Measurements from ENCODE around the gene OR10AG1. TPM values are rescaled to one million over a fixed set of nuclear protein-coding genes. Genes with fewer than 3 reads are reported as not detected.

Gene OR10AG1
- total and polyA plus RNA-seq, 2 of the 4 experiments (the other 2 are of a cell fraction), result not detected

- BruUV-seq (replicated peaks), result no TSS peak
- dilution Hi-C loops (cut with HindIII; ENCODE audit: low sequenced_read_pairs, unreplicated experiment), result no loop called here
- no CpG with 5 or more reads among the region's 5 CpGs for WGBS, 2 experiments (ENCODE audit: extremely low coverage in 2 of 2, insufficient read length in 1 of 2)
Observed at GRCh38 chr11:55967914-55968313, 1.8 kb downstream of the OR10AG1 start.

More at GRCh38 chr11:55967914-55968313, 1.8 kb downstream of the OR10AG1 start:
- in situ Hi-C loops (cut with MboI; ENCODE audit: low sequenced_read_pairs) (no loop called here), intact Hi-C loops (cut with micrococcal nuclease) (no loop called here)
- H2AK9ac ChIP-seq (replicated peaks; ENCODE audit: low read depth, low read length, poor library complexity), result no peak overlapping the region
- H2BK20ac ChIP-seq (ENCODE audit: low read depth, low read length), result no peak overlapping the region
- H4K8ac ChIP-seq (ENCODE audit: low read depth in 2 of 2, low read length in 2 of 2), result no peak overlapping the region
- TF ChIP-seq NFE2L2 (IDR thresholded peaks at IDR 0.05; ENCODE audit: low read depth, low read length), result no peak
- no peak for TF ChIP-seq MAZ (IDR thresholded peaks at IDR 0.05; ENCODE audit: borderline replicate concordance, low read depth, low read length)
- no peak for TF ChIP-seq CHD1 (IDR thresholded peaks at IDR 0.05; ENCODE audit: low read depth, low read length)
- TF ChIP-seq RFX5 (IDR thresholded peaks at IDR 0.05; ENCODE audit: low read depth, low read length), result no peak
- no peak for TF ChIP-seq RAD21 (IDR thresholded peaks at IDR 0.05; ENCODE audit: low read length)
- TF ChIP-seq BHLHE40 (IDR thresholded peaks at IDR 0.05; ENCODE audit: low read depth, low read length), result no peak
- no peak for TF ChIP-seq MXI1 (IDR thresholded peaks at IDR 0.05; ENCODE audit: borderline replicate concordance, low read depth, low read length)
- TF ChIP-seq FOS (IDR thresholded peaks at IDR 0.05; ENCODE audit: low read depth, low read length), result no peak
- TF ChIP-seq SMC3 (IDR thresholded peaks at IDR 0.05; ENCODE audit: low read depth, low read length), result no peak
- no peak for TF ChIP-seq CTCF (conservative IDR thresholded peaks at IDR 0.05; ENCODE audit: low read depth, low read length)
- TF ChIP-seq USF2 (IDR thresholded peaks at IDR 0.05; ENCODE audit: low read depth, low read length), result no peak
- TF ChIP-seq CEBPB (IDR thresholded peaks at IDR 0.05; ENCODE audit: low read depth, low read length), result no peak
- TF ChIP-seq POLR2A (IDR thresholded peaks at IDR 0.05; ENCODE audit: low read depth, low read length), result no peak
- TF ChIP-seq MAFK (IDR thresholded peaks at IDR 0.05; ENCODE audit: low read depth, low read length), result no peak
- TF ChIP-seq RCOR1 (IDR thresholded peaks at IDR 0.05; ENCODE audit: insufficient replicate concordance, low read length), result no peak
- TF ChIP-seq ELK1 (IDR thresholded peaks at IDR 0.05; ENCODE audit: borderline replicate concordance, low read depth, low read length), result no peak
- H3K56ac ChIP-seq (ENCODE audit: extremely low read depth, insufficient read depth, low read length), result no peak overlapping the region
- no peak overlapping the region for H3K27ac ChIP-seq (ENCODE audit: insufficient read depth, low read length)
- no peak overlapping the region for H3K14ac ChIP-seq (replicated peaks; ENCODE audit: low read depth, low read length)
- no peaks in the 10 kb centered on the region for H3K36me3 ChIP-seq (ENCODE audit: control insufficient read depth, insufficient read depth, low read length)
- H4K5ac ChIP-seq (ENCODE audit: low read depth, low read length), result no peak overlapping the region
- no peaks in the 10 kb centered on the region for H3K4me1 ChIP-seq (ENCODE audit: control insufficient read depth, insufficient read depth, low read length)
- no peaks in the 10 kb centered on the region for H3K79me1 ChIP-seq (ENCODE audit: low read depth in 1 of 2, low read length in 2 of 2)
- no peak overlapping the region for H3K9ac ChIP-seq (ENCODE audit: low read depth, low read length)
- no peak overlapping the region for H3K4ac ChIP-seq (ENCODE audit: low read depth, low read length)
- no peaks in the 10 kb centered on the region for H3K27me3 ChIP-seq (ENCODE audit: control insufficient read depth, insufficient read depth, low read length)
- DNase-seq (no peak), ATAC-seq (ENCODE audit: low read depth) (no peak)
- CTCF ChIA-PET, result no interaction called here
- no peak overlapping the region for H2BK120ac ChIP-seq (ENCODE audit: low read depth, low read length)
- POLR2A ChIA-PET (ENCODE audit: unreplicated experiment), result no interaction called here
- no peak overlapping the region for H2AK5ac ChIP-seq (ENCODE audit: low read depth, low read length)
- H3K23ac ChIP-seq (ENCODE audit: low read depth, low read length), result no peak overlapping the region
- no peak overlapping the region for H4K91ac ChIP-seq (ENCODE audit: insufficient read depth, low read depth, low read length)
- no peak overlapping the region for H2BK5ac ChIP-seq (ENCODE audit: low read depth, low read length, poor library complexity, severe bottlenecking)
- no peak overlapping the region for H3K4me2 ChIP-seq (ENCODE audit: low read depth, low read length)
- H2BK15ac ChIP-seq (ENCODE audit: low read depth, low read length), result no peak overlapping the region
- H3K4me3 ChIP-seq (ENCODE audit: insufficient read depth, low read depth, low read length), result no peak overlapping the region
- H3K9me3 ChIP-seq (ENCODE audit: control insufficient read depth, insufficient read depth, low read length), result peaks cover 5% of the 10 kb centered on the region; the same call in 1 of the 2 replicates
- no peaks in the 10 kb centered on the region for H3K9me1 ChIP-seq (ENCODE audit: insufficient read depth, low read length)
- no peaks in the 10 kb centered on the region for H4K20me1 ChIP-seq (ENCODE audit: insufficient read depth, low read length)
- no peak overlapping the region for H3K18ac ChIP-seq (ENCODE audit: low read depth, low read length)
- H2AFZ ChIP-seq (replicated peaks; ENCODE audit: low read length, poor library complexity), result no peak overlapping the region

Data from IMR-90 (cell line).